Measurements from ENCODE around the gene MPV17L.

GRCh38 chr16:15450624-15451023 lies 55.1 kb downstream of the MPV17L start:
- TF ChIP-seq, protein P1, sequence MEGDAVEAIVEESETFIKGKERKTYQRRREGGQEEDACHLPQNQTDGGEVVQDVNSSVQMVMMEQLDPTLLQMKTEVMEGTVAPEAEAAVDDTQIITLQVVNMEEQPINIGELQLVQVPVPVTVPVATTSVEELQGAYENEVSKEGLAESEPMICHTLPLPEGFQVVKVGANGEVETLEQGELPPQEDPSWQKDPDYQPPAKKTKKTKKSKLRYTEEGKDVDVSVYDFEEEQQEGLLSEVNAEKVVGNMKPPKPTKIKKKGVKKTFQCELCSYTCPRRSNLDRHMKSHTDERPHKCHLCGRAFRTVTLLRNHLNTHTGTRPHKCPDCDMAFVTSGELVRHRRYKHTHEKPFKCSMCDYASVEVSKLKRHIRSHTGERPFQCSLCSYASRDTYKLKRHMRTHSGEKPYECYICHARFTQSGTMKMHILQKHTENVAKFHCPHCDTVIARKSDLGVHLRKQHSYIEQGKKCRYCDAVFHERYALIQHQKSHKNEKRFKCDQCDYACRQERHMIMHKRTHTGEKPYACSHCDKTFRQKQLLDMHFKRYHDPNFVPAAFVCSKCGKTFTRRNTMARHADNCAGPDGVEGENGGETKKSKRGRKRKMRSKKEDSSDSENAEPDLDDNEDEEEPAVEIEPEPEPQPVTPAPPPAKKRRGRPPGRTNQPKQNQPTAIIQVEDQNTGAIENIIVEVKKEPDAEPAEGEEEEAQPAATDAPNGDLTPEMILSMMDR (IDR thresholded peaks at IDR 0.05), result no peak
- TF ChIP-seq POLR2A (IDR thresholded peaks at IDR 0.05), result no peak

Data from right lobe of liver (tissue), 4 donors.